HG03066 (cell line): ENCODE results near the gene NME4.
"Not testable (repeated sequence)": the region's sequence is repeated elsewhere in the genome, so short reads cannot be mapped to it uniquely, and the experiment has no call there.

ENCODE experiments used
- ATAC-seq: cut with Tn5 transposase; IDR thresholded peaks from one replicate; pipeline ENCODE4 v1.9.1; 2021; ENCODE audit warnings: low read depth; ENCODE audit not compliant: unreplicated experiment

NME4 gene

DNA sequence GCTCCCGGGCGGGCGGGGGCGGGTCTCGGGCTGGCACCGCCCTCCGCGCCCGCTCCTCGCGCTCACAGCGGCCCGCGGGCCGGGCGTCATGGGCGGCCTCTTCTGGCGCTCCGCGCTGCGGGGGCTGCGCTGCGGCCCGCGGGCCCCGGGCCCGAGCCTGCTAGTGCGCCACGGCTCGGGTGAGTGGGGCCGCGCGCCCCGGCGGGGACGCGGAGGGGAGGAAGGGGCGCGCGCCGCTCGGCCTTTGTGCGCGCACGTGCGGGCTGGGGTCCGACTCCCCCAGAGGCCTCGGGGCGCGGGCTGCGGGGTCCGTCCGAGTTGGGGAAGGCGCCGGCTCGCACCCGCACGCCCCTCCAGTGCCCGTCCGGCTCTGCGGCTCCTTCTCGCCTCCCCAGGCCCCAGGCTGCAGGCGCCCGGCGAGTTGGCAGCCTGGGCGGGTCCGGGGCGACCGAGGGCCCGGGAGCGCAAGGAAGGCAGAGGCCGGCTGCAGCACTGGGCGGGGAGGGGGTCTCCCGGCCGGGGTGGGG lies at the start of gene NME4:
Gene NME4 (plus strand): TSS at position 65 of the 527 bp plus-strand sequence. CDS start 24 bp downstream, at position 89.
- ATAC-seq, result no peak

DNA sequence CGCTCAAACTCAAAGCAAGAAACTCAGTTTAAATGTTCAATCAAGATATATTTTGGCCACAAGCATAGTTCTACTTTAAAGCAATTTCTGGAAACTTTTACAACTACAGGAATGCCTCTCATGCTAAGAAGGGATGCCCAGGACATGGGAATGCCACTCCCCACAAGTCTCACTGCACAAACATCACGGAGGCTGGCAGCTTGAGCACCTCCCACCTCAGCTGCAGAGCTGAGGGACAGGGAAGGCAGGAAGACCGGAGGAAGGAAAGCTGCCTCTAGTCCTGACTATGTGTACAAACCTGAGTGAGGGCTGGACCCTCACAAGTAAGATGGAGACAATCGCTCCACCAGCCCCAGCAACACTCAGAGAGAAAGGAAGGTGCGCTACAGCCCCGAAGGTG lies 49.8 kb upstream of the NME4 start:
- ATAC-seq, result no peak

DNA sequence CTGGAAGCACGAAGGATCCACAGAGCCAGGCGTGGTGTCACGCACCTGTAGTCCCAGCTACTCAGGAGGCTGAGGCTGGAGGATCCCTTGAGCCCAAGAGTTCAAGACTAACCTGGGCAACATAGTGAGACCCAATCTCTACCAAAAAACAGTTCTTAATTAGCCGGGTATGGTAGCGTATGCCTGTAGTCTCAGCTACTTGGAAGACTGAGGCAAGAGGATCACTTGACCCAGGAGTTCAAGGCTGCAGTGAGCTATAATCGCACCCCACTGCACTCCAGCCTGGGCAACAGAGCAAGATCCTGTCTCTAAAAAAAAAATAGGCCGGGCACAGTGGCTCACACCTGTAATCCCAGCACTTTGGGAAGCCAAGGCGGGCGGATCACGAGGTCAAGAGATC lies 48.5 kb upstream of the NME4 start:
- not testable (repeated sequence) for ATAC-seq

DNA sequence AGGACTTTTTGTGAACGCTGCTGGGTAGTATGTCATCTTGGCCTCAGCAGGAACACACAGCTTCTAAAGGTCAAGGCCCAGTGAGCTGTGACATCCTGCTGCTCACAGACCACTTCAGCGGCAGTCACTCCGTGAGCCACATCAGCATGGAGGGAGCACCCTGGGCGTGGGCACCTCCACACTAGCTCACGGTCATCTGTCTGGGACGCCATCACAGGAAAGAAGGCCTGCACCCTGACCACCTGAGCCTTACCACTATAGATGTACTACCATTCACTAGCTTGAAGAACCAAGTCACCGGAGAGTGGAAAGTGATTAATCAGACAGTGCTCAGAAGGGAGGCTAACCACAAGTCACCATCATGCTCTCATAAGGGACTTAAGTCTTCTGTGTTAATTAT lies 47.8 kb upstream of the NME4 start:
- ATAC-seq, result no peak

- no peak for ATAC-seq
Observed at GRCh38 chr16:350203-350602, 46.8 kb upstream of the NME4 start.

- peak; percentile 8 for ATAC-seq
Observed at GRCh38 chr16:351804-352520, 45.0 kb upstream of the NME4 start.

DNA sequence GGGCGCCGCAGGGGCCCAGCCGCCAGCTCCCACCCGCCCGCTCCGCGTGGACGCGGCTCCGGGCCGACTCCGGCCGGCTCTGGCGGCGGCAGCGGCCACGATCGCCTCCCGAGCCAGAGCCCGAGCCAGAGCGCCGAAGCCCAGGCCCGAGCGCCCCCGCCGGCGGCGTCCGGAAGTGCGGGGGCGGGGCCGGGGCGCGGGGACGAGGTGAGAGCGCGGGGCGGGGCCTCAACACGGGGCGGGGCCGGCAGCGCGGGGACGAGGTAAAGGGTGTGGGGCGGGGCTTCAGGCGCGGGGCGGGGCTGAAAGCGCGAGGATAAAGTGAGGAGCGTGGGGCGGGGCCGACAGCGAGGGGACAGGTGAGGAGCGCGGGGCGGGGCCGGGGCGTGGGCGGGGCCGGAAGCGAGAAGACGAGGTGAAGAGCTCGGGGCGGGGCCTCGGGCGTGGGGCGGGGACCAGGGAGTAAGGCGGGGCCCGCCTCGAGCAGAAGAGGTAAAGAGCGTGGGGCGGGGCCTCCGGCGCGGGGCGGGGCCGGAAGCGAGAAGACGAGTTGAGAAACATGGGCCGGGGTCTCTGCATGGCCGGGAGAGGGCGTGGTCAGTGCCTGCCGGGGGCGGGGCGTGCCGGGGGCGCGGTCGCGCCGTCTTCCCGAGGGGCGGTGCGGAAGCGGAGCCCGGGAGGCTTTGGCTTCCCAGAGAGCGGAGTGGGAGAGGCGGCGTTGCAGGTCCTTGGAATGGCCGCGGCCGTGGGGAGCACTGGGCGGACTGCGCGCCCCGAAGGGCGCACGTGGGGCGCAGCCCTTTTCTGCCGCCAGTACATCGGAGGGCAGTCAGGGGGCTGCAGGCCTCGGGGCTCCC lies 44.2 kb upstream of the NME4 start, which contains the start of gene AXIN1:
Gene AXIN1 (minus strand): TSS at position 177 of the 857 bp plus-strand sequence. CDS start 5,698 bp downstream, outside the sequence.
- ATAC-seq, result peak; percentile 46

DNA sequence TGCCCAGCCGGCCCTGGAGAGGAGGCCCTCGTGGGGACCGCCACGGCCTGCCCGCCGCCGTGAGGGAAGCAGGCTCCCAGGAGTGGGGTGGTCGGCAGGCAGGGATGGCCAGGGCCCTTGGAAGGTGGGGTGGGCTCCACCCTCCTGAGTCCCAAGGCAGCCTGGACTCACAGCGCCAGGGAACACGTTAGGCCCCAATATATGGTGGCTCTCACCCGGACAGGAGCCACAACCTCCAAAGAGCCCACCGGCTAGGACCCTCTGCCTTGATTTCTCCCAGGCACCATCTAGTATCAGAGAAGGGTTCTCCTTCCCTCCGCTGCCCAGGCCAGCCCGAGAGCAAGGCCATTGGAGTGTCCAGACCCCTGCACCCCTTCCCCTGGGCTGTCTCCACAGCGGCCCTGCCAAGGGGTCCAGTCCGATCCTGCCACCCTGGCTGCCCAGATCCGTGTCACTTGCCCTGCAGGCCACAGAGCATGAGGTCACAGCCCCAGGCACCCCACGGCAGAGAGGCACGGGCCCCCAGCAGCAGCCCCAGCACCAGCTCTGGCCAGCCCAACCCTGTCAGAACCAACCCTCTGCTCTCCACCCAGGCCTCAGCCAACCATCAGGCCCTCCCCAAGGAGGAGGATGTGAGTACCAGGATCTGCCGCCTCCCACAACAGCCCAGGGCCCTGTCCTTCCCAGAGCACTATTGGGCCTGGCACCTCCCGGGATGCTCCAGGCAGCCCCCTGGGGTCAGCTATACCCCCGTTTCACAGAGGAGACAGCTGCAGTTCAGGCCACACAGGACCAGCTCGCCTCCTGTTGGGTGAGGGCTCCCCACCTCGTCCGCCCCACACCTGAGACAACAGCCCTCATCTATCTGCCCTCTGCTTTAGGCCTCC lies 43.4 kb upstream of the NME4 start:
- no peak for ATAC-seq

GRCh38 chr16:354291-354881 lies 42.6 kb upstream of the NME4 start:
- no peak for ATAC-seq

- no peak for ATAC-seq
Observed at GRCh38 chr16:354971-355461, 42.0 kb upstream of the NME4 start.

DNA sequence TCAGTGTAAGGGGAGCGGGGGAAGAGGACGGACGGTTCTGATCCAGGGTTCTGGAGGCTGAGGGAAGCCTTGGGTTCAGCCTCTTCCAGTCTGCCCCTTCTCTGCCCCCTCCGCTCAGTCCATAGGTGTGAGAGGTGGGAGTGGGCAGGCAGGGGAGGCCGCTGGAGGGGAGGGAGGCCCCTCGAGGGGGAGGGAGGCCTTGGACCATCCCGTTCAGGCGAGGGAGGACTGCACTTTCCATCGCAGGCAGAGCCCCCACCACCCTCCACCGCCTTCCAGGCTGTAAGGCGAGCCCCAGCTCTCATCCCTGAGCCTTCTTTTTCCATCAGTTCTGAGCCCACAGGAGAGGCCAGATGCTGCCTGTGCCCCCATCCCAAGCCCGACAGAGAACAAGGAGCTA lies 40.3 kb upstream of the NME4 start:
- ATAC-seq, result no peak

DNA sequence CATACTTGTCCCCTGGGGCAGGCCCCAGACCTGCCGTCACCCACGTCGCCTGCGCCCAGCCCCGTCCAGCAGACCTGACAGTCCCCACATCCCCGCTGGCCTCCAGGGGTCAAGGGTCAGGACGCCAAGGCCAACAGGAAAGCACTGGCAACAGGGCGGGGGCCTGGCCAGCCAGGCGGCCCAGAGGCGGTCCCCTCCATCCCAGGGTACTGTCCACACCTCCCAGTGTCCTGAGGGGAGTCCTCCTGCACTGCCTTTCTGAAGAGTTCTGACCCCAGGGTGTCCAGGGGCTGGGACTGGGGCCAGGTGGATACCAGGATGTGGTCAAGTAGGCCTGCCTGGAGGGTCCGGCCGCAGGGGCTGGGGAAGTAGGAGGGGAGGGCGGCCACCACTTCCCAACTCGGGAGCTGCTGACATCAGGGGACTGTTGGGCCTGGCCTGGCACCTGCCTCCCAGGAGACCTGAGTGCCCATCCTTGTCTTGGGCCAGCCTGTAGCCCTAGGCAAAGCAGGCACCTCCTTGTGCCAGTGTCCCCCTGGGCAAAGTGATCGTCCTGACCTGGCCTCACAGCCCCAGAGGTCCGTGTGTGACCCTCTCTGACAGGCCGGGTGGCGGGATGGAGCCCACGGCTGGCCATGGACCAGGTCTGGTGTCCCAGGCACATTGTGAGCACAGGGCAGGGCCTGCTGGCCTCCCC lies 37.8 kb upstream of the NME4 start:
- no peak for ATAC-seq

GRCh38 chr16:359871-360697 lies 36.9 kb upstream of the NME4 start:
- no peak for ATAC-seq

DNA sequence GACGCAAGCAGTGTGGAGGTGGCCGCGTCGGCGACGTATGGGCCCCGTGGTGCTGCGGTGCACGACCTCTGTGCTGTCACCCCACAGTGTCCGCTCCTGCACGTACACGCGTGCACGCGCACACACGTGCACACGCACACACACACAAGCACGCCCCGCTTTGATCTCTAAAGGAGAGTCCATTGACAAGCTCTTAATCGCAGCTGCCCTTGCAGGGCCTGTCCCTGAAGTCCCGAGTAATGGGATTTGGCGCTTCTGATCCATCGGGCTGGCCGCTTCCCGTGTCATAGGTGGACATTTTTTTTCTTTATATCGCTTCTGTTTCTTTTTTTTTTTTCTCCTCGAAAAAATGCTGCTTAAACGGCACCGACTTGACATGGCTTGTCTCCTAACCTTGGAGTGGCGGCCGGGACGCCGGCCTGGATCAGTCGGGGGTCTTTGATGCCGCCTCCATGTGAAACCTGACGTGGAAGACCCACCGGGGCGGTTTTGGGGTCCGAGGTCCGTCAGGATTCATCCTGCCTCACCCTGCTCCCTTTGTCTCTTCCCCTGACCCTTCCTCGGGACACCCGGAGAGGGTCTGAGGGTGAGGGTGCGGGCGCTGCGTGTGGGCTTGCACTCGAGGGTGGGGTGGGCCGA lies 36.2 kb upstream of the NME4 start:
- no peak for ATAC-seq

DNA sequence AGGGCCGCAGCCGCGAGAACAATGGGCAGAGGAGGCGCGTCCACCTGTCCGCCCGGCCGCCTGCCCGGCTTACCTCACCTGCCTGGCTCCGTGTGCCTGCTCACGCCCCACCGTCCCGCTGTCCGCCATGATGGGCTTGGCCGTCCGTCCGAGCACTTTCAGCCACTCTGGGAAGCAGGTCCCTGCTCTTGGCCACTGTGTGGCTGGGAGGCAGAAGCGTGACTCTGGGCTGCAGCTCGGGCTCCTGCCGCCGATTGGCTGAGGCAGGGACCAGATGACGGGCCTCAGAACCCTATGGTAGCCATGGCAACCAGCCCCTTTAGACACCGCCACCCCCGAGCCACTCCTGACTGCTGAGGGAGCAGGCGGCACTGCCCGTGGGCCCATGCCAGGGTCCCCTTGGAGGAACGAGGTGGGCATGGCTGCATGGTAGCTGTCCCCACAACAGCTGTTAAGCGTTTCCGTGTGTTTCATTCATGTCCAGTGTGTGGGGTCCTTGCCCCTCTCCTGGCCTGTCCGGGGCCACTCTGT lies 35.6 kb upstream of the NME4 start:
- ATAC-seq, result no peak

DNA sequence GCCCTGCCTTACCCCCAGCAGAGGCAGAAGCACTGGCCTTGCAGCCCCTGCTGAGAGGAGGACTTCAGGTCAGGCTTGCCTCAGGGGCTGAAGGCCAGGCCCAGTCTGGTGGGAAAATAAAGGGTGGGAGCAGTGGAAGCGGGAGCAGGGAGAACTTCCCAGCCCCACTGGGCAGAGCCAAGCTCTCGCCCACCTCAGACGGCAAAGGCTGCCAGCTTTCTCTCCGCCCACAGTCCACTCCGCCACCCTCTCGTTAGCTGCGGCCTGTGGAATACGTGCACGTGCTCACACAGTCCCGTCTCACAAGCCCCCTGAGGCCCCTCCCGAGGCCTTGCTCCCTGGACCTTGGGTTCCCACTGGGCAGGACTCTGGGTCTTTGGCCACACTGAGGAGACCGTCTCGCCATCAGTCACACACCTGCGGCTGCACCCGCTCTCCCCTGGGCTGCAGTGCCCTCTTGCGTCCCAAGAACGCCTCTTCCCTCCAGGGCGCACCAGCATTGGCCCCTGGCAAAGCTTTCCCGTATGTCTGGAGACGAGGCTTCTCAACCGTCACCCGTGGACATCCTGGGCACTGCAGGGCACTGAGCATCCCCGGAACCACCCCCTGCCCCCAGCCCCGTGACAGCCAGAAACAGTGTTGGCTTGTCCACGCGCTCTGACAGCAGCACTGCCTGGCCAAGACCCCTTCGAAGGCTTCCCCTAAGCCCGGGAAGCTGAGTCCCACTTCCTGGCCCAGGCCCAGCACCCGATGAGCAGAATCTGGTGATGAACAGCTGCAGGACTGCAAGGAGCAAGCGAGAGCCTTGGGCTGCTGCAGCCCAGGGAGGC lies 34.9 kb upstream of the NME4 start:
- ATAC-seq, result no peak

GRCh38 chr16:362702-362999 lies 34.3 kb upstream of the NME4 start:
- ATAC-seq, result not testable (repeated sequence)
